H9 (cell line): ENCODE data around the gene TEX51. TPM values are rescaled to one million over a fixed set of nuclear protein-coding genes. Genes with fewer than 3 reads are reported as not detected.

Experiments used
- DNase-seq: peaks from one replicate; pipeline ENCODE4 v3.0.0-alpha.2; 2017
- H2AFZ ChIP-seq: one replicate; pipeline ENCODE4 v1.6.1; 2013; ENCODE audit warnings: mild to moderate bottlenecking, low read length, control low read depth, moderate library complexity
- H2AK5ac ChIP-seq: 2 replicates; pipeline ENCODE4 v1.6.1; 2013; ENCODE audit warnings: low read length, control low read depth, mixed read lengths; ENCODE audit not compliant: insufficient read length
- H2BK120ac ChIP-seq: one replicate; pipeline ENCODE4 v1.6.1; 2013; ENCODE audit warnings: low read depth, mild to moderate bottlenecking, low read length, control low read depth, inconsistent platforms; ENCODE audit not compliant: poor library complexity, severe bottlenecking
- H2BK12ac ChIP-seq: 2 replicates; pipeline ENCODE4 v1.6.1; 2013; ENCODE audit warnings: low read length, control low read depth, mixed read lengths, low read depth; ENCODE audit not compliant: insufficient read length
- H2BK15ac ChIP-seq: 2 replicates; pipeline ENCODE4 v1.6.1; 2013; ENCODE audit warnings: low read depth, low read length, control low read depth
- H2BK20ac ChIP-seq: one replicate; pipeline ENCODE4 v1.6.1; 2013; ENCODE audit warnings: low read depth, mild to moderate bottlenecking, low read length, control low read depth, inconsistent platforms; ENCODE audit not compliant: poor library complexity, severe bottlenecking
- H2BK5ac ChIP-seq: 2 replicates; pipeline ENCODE4 v1.6.1; 2013; ENCODE audit warnings: low read length, control low read depth, mixed read lengths; ENCODE audit not compliant: insufficient read length
- H3K14ac ChIP-seq: 2 replicates; pipeline ENCODE4 v1.6.1; 2013; ENCODE audit warnings: low read length, control low read depth; ENCODE audit not compliant: insufficient read depth
- H3K18ac ChIP-seq: 2 replicates; pipeline ENCODE4 v1.6.1; 2013; ENCODE audit warnings: low read depth, mild to moderate bottlenecking, mixed read lengths, low read length, control low read depth; ENCODE audit not compliant: insufficient read length
- H3K23ac ChIP-seq: 2 replicates; pipeline ENCODE4 v1.6.1; 2013; ENCODE audit warnings: low read length, control low read depth, mixed read lengths, low read depth; ENCODE audit not compliant: insufficient read length
- H3K23me2 ChIP-seq: 2 replicates; pipeline ENCODE4 v1.6.1; 2013; ENCODE audit warnings: low read depth, mild to moderate bottlenecking, mixed read lengths, low read length, control low read depth; ENCODE audit not compliant: insufficient read length, poor library complexity, severe bottlenecking
- H3K27ac ChIP-seq: 2 replicates; pipeline ENCODE4 v1.5.1; 2013; ENCODE audit warnings: low read length, control low read depth, mixed read lengths, low read depth; ENCODE audit not compliant: insufficient read length
- H3K27me3 ChIP-seq: 2 replicates; pipeline ENCODE4 v1.6.1; 2013; ENCODE audit warnings: low read length, control low read depth, inconsistent platforms; ENCODE audit not compliant: insufficient read depth
- H3K4ac ChIP-seq: 2 replicates; pipeline ENCODE4 v1.6.1; 2013; ENCODE audit warnings: low read depth, mild to moderate bottlenecking, control low read depth, inconsistent platforms, low read length, moderate library complexity
- H3K4me1 ChIP-seq: 2 replicates; pipeline ENCODE4 v1.6.1; 2013; ENCODE audit warnings: low read length, control low read depth, inconsistent platforms; ENCODE audit not compliant: insufficient read depth
- H3K4me2 ChIP-seq: 2 replicates; pipeline ENCODE4 v1.6.1; 2013; ENCODE audit warnings: low read length, control low read depth, mixed read lengths; ENCODE audit not compliant: insufficient read length, insufficient read depth
- H3K56ac ChIP-seq: 2 replicates; pipeline ENCODE4 v1.6.1; 2013; ENCODE audit warnings: low read depth, mild to moderate bottlenecking, mixed read lengths, low read length, control low read depth; ENCODE audit not compliant: insufficient read length
- H3K79me1 ChIP-seq: 2 replicates; pipeline ENCODE4 v1.6.1; 2013; ENCODE audit warnings: low read depth, mild to moderate bottlenecking, moderate library complexity, low read length, control low read depth, inconsistent platforms; ENCODE audit not compliant: insufficient read depth, poor library complexity, severe bottlenecking
- H3K79me2 ChIP-seq: 2 replicates; pipeline ENCODE4 v1.6.1; 2013; ENCODE audit warnings: low read length, control low read depth, inconsistent platforms; ENCODE audit not compliant: insufficient read depth
- H3K9ac ChIP-seq: 2 replicates; pipeline ENCODE4 v1.6.1; 2013; ENCODE audit warnings: low read length, control low read depth, mixed read lengths; ENCODE audit not compliant: insufficient read length; ENCODE audit errors: extremely low read depth
- H3K9me3 ChIP-seq: one replicate; pipeline ENCODE4 v1.6.1; 2013; ENCODE audit warnings: low read depth, low read length, inconsistent platforms; ENCODE audit not compliant: control insufficient read depth
- H3T11ph ChIP-seq: one replicate; pipeline ENCODE4 v1.6.1; 2013; ENCODE audit warnings: mild to moderate bottlenecking, low read length, control low read depth, inconsistent platforms
- H4K20me1 ChIP-seq: one replicate; pipeline ENCODE4 v1.6.1; 2013; ENCODE audit not compliant: control insufficient read depth, insufficient read length, insufficient read depth
- H4K5ac ChIP-seq: 2 replicates; pipeline ENCODE4 v1.6.1; 2013; ENCODE audit warnings: low read depth, mild to moderate bottlenecking, mixed read lengths, low read length, control low read depth; ENCODE audit not compliant: insufficient read length
- H4K8ac ChIP-seq: replicated peaks from 2 replicates; pipeline ENCODE4 v1.6.1; 2013; ENCODE audit warnings: low read length, control low read depth, mixed read lengths, low read depth; ENCODE audit not compliant: insufficient read length
- H4K91ac ChIP-seq: 2 replicates; pipeline ENCODE4 v1.6.1; 2013; ENCODE audit warnings: low read depth, mild to moderate bottlenecking, moderate library complexity, mixed read lengths, low read length, control low read depth; ENCODE audit not compliant: insufficient read length
- H3K27ac Mint-ChIP-seq, 3 experiments: 2 replicates in 2 of 3; 3 replicates in 1 of 3; pipeline ENCODE4 v1.8.0; 2020 to 2021; ENCODE audit warnings: mixed read lengths in 3 of 3, mild to moderate bottlenecking in 1 of 3, moderate library complexity in 1 of 3
- H3K27me3 Mint-ChIP-seq: 2 replicates; pipeline ENCODE4 v1.8.0; 2021; ENCODE audit warnings: low read depth, mild to moderate bottlenecking, moderate library complexity, mixed read lengths
- H3K36me3 Mint-ChIP-seq, 3 experiments: 2 replicates in 2 of 3; 3 replicates in 1 of 3; pipeline ENCODE4 v1.8.0; 2020 to 2021; ENCODE audit warnings: low read depth in 3 of 3, mixed read lengths in 3 of 3; ENCODE audit not compliant: insufficient read depth in 1 of 3
- H3K4me1 Mint-ChIP-seq, 2 experiments: 2 replicates each; pipeline ENCODE4 v1.8.0; 2020; ENCODE audit warnings: mixed read lengths in 2 of 2
- H3K4me3 Mint-ChIP-seq, 2 experiments: 2 replicates in 1 of 2; 3 replicates in 1 of 2; pipeline ENCODE4 v1.8.0; 2020 to 2021; ENCODE audit warnings: mild to moderate bottlenecking in 2 of 2, mixed read lengths in 2 of 2, moderate library complexity in 1 of 2
- H3K9me3 Mint-ChIP-seq, 2 experiments: 2 replicates in 1 of 2; 3 replicates in 1 of 2; pipeline ENCODE4 v1.8.0; 2020; ENCODE audit warnings: mild to moderate bottlenecking in 2 of 2, mixed read lengths in 2 of 2, moderate library complexity in 1 of 2
- WGBS: extraction: QIAGEN DNeasy Blood & Tissue Kit; methylation state at CpG from one replicate; pipeline ENCODE4 v1.1.7; 2013; ENCODE audit warnings: missing lambda C conversion rate, low lambda C conversion rate, mixed read lengths; ENCODE audit not compliant: insufficient read length; ENCODE audit errors: extremely low coverage; 5-methylcytosine and 5-hydroxymethylcytosine counted together
- total RNA-seq: library from RNA; stranded (reverse); gene quantifications from 2 replicates; pipeline ENCODE4 v1.2.1, GENCODE V29; 2021
- TF ChIP-seq, protein P1 (sequence below): fragments of 200-600 bp; sonication (generic); conservative IDR thresholded peaks from 3 replicates; pipeline ENCODE4 v1.8.0; 2021; ENCODE audit warnings: antibody characterized with exemption, mild to moderate bottlenecking

The TEX51 gene
- total RNA-seq, 1 experiment from 2014 or later, result not detected

DNA sequence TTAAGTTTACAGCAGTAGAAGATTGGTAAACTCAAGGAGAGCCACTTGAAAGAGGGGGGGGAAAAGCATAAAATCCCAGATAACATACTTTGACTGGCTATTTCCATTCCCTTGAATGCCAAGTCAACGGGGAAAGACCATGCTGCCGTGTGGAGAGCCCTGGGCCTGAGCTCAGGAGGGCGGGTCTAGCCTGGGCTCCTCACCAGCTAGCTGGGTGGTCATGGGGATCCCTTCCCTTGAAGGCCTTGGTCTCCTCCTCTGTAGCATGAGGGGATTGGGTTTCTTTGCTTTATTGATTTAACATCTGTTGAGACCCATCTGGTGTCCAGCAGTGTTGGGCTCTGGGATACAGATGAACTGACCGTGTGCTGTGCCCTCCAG is 35.0 kb downstream of the TEX51 start:
- Histone ChIP-seq H4K20me1 (no peaks in the 10 kb centered on the region), H3K79me1 (no peaks in the 10 kb centered on the region), H3K18ac (no peak overlapping the region), H3K79me2 (no peaks in the 10 kb centered on the region), H3K14ac (peak overlapping the region; percentile 5; the same call in 1 of the 2 replicates), H2BK120ac (no peak overlapping the region), H3K4me2 (no peak overlapping the region), H3T11ph (no peak overlapping the region), H3K23ac (no peak overlapping the region), H3K9me3 (no peaks in the 10 kb centered on the region), H3K27me3 (no peaks in the 10 kb centered on the region), H2BK15ac (no peak overlapping the region), H4K91ac (no peak overlapping the region), H2BK20ac (no peak overlapping the region), H2AK5ac (no peak overlapping the region), H4K5ac (no peak overlapping the region), H3K23me2 (no peaks in the 10 kb centered on the region), H3K27ac (no peak overlapping the region), H3K9ac (no peak overlapping the region), H4K8ac (no peak overlapping the region), H3K4ac (no peak overlapping the region), H3K4me1 (no peaks in the 10 kb centered on the region), H3K56ac (no peak overlapping the region), H2BK12ac (no peak overlapping the region), H2AFZ (no peak overlapping the region), H2BK5ac (no peak overlapping the region)
- H3K4me3 Mint-ChIP-seq, result no peak overlapping the region
- peaks cover 3 to 6% of the 10 kb centered on the region in 2 experiments for H3K4me1 Mint-ChIP-seq
- H3K27ac Mint-ChIP-seq, result no peak overlapping the region
- no CpG with 5 or more reads among the region's 4 CpGs for WGBS
- H3K9me3 Mint-ChIP-seq, result peaks cover 0 to 2% of the 10 kb centered on the region in 2 experiments; a peak in 1 of 5 replicates
- peaks cover 54% of the 10 kb centered on the region for H3K27me3 Mint-ChIP-seq
- TF ChIP-seq, protein P1, sequence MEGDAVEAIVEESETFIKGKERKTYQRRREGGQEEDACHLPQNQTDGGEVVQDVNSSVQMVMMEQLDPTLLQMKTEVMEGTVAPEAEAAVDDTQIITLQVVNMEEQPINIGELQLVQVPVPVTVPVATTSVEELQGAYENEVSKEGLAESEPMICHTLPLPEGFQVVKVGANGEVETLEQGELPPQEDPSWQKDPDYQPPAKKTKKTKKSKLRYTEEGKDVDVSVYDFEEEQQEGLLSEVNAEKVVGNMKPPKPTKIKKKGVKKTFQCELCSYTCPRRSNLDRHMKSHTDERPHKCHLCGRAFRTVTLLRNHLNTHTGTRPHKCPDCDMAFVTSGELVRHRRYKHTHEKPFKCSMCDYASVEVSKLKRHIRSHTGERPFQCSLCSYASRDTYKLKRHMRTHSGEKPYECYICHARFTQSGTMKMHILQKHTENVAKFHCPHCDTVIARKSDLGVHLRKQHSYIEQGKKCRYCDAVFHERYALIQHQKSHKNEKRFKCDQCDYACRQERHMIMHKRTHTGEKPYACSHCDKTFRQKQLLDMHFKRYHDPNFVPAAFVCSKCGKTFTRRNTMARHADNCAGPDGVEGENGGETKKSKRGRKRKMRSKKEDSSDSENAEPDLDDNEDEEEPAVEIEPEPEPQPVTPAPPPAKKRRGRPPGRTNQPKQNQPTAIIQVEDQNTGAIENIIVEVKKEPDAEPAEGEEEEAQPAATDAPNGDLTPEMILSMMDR, result no peak
- no peaks in the 10 kb centered on the region for H3K36me3 Mint-ChIP-seq
- DNase-seq, result no peak
